Activated T-helper 17 cell treated with anti-CD3 and anti-CD28 coated beads, Interleukin-2, amount 50 U/mL, for 72 hours (primary cell): ENCODE measurements around the gene RAD54L. TPM values are rescaled to one million over a fixed set of nuclear protein-coding genes. Genes with fewer than 3 reads are reported as not detected.

Source experiments
- ATAC-seq: fragments of 150-1000 bp; cut with Tn5 transposase; replicated peaks from 2 replicates; pipeline ENCODE4 v1.10.0; 2021; ENCODE audit warnings: mild to moderate bottlenecking, moderate library complexity
- H3K27ac Mint-ChIP-seq: one replicate; pipeline ENCODE4 v1.8.0; 2022; ENCODE audit warnings: mixed read lengths
- H3K27me3 Mint-ChIP-seq: one replicate; pipeline ENCODE4 v1.8.0; 2022; ENCODE audit warnings: mixed read lengths
- H3K36me3 Mint-ChIP-seq: one replicate; pipeline ENCODE4 v1.8.0; 2022; ENCODE audit warnings: low read depth, mild to moderate bottlenecking, mixed read lengths
- H3K4me1 Mint-ChIP-seq: one replicate; pipeline ENCODE4 v1.8.0; 2022; ENCODE audit warnings: mixed read lengths
- H3K4me3 Mint-ChIP-seq: one replicate; pipeline ENCODE4 v1.8.0; 2022; ENCODE audit warnings: mild to moderate bottlenecking, mixed read lengths
- H3K9me3 Mint-ChIP-seq: one replicate; pipeline ENCODE4 v1.8.0; 2022; ENCODE audit warnings: mixed read lengths
- total RNA-seq, 2 donors: library from RNA; stranded (reverse); gene quantifications; one replicate each; pipeline ENCODE4 v1.2.3, GENCODE V29; 2022

Gene RAD54L
- total RNA-seq, result 10 to 100 TPM; 50.8 to 56.5 TPM

- no peaks in the 10 kb centered on the region for H3K27me3 Mint-ChIP-seq
- H3K36me3 Mint-ChIP-seq, result peaks cover 39% of the 10 kb centered on the region
- H3K27ac Mint-ChIP-seq, result peak within 1 kb of the TSS; percentile 92
- H3K4me1 Mint-ChIP-seq, result peaks cover 12% of the 10 kb centered on the region
- H3K9me3 Mint-ChIP-seq, result no peaks in the 10 kb centered on the region
- peak; percentile 95 for ATAC-seq
- H3K4me3 Mint-ChIP-seq, result peak within 1 kb of the TSS; percentile 95
Observed at GRCh38 chr1:46247436-46248121, at the start of gene RAD54L. Gene RAD54L (plus strand): TSS chr1:46247763. CDS start chr1:46248406, 643 bp downstream.

GRCh38 chr1:46197964-46198811 is 49.4 kb upstream of the RAD54L start, which contains the start of gene POMGNT1:
Gene POMGNT1 (minus strand): TSS chr1:46198434. CDS start chr1:46197821, 613 bp downstream.
- peak within 1 kb of the TSS; percentile 76 for H3K4me3 Mint-ChIP-seq
- H3K36me3 Mint-ChIP-seq, result peaks cover 17% of the 10 kb centered on the region
- H3K27ac Mint-ChIP-seq, result peak within 1 kb of the TSS; percentile 82
- H3K27me3 Mint-ChIP-seq, result peaks cover 3% of the 10 kb centered on the region
- peaks cover 4% of the 10 kb centered on the region for H3K4me1 Mint-ChIP-seq
- H3K9me3 Mint-ChIP-seq, result no peaks in the 10 kb centered on the region
- ATAC-seq, result peak; percentile 96

GRCh38 chr1:46199233-46199749 is 48.3 kb upstream of the RAD54L start:
- no peak overlapping the region for H3K27ac Mint-ChIP-seq
- peaks cover 14% of the 10 kb centered on the region for H3K36me3 Mint-ChIP-seq
- H3K27me3 Mint-ChIP-seq, result peaks cover 3% of the 10 kb centered on the region
- H3K4me1 Mint-ChIP-seq, result peaks cover 4% of the 10 kb centered on the region
- ATAC-seq, result no peak
- no peaks in the 10 kb centered on the region for H3K9me3 Mint-ChIP-seq
- H3K4me3 Mint-ChIP-seq, result peak overlapping the region; percentile 76

- peaks cover 3% of the 10 kb centered on the region for H3K27me3 Mint-ChIP-seq
- no peak overlapping the region for H3K27ac Mint-ChIP-seq
- no peaks in the 10 kb centered on the region for H3K4me1 Mint-ChIP-seq
- H3K9me3 Mint-ChIP-seq, result no peaks in the 10 kb centered on the region
- ATAC-seq, result no peak
- no peaks in the 10 kb centered on the region for H3K36me3 Mint-ChIP-seq
- peak overlapping the region; percentile 17 for H3K4me3 Mint-ChIP-seq
Observed at GRCh38 chr1:46203738-46204405, 43.7 kb upstream of the RAD54L start.

GRCh38 chr1:46204406-46204742 is 43.2 kb upstream of the RAD54L start:
- Mint-ChIP-seq H3K36me3 (no peaks in the 10 kb centered on the region), H3K9me3 (no peaks in the 10 kb centered on the region), H3K27me3 (peaks cover 3% of the 10 kb centered on the region), H3K4me1 (no peaks in the 10 kb centered on the region), H3K4me3 (peak overlapping the region; percentile 17), H3K27ac (no peak overlapping the region)
- ATAC-seq, result no peak

- Mint-ChIP-seq H3K4me3 (no peak overlapping the region), H3K36me3 (no peaks in the 10 kb centered on the region), H3K27me3 (peaks cover 3% of the 10 kb centered on the region), H3K27ac (no peak overlapping the region), H3K9me3 (no peaks in the 10 kb centered on the region), H3K4me1 (no peaks in the 10 kb centered on the region)
- ATAC-seq, result no peak
Observed at GRCh38 chr1:46205141-46205540, 42.4 kb upstream of the RAD54L start.

- peaks cover 3% of the 10 kb centered on the region for H3K27me3 Mint-ChIP-seq
- H3K27ac Mint-ChIP-seq, result no peak overlapping the region
- H3K9me3 Mint-ChIP-seq, result no peaks in the 10 kb centered on the region
- ATAC-seq, result no peak
- H3K4me1 Mint-ChIP-seq, result no peaks in the 10 kb centered on the region
- H3K4me3 Mint-ChIP-seq, result no peak overlapping the region
- H3K36me3 Mint-ChIP-seq, result no peaks in the 10 kb centered on the region
Observed at GRCh38 chr1:46205791-46206190, 41.8 kb upstream of the RAD54L start.

GRCh38 chr1:46206399-46206798 is 41.2 kb upstream of the RAD54L start:
- H3K27ac Mint-ChIP-seq, result no peak overlapping the region
- no peak for ATAC-seq
- H3K4me3 Mint-ChIP-seq, result no peak overlapping the region
- H3K27me3 Mint-ChIP-seq, result peaks cover 3% of the 10 kb centered on the region
- no peaks in the 10 kb centered on the region for H3K9me3 Mint-ChIP-seq
- no peaks in the 10 kb centered on the region for H3K36me3 Mint-ChIP-seq
- no peaks in the 10 kb centered on the region for H3K4me1 Mint-ChIP-seq

- no peak overlapping the region for H3K27ac Mint-ChIP-seq
- no peaks in the 10 kb centered on the region for H3K9me3 Mint-ChIP-seq
- no peaks in the 10 kb centered on the region for H3K36me3 Mint-ChIP-seq
- ATAC-seq, result no peak
- no peaks in the 10 kb centered on the region for H3K27me3 Mint-ChIP-seq
- no peaks in the 10 kb centered on the region for H3K4me1 Mint-ChIP-seq
- no peak overlapping the region for H3K4me3 Mint-ChIP-seq
Observed at GRCh38 chr1:46210561-46210960, 37.0 kb upstream of the RAD54L start.

- Mint-ChIP-seq H3K27me3 (no peaks in the 10 kb centered on the region), H3K4me1 (no peaks in the 10 kb centered on the region), H3K27ac (no peak overlapping the region), H3K9me3 (no peaks in the 10 kb centered on the region), H3K4me3 (no peak overlapping the region), H3K36me3 (no peaks in the 10 kb centered on the region)
- no peak for ATAC-seq
Observed at GRCh38 chr1:46211051-46211450, 36.5 kb upstream of the RAD54L start.

GRCh38 chr1:46215504-46215903 is 32.1 kb upstream of the RAD54L start:
- Mint-ChIP-seq H3K27me3 (peaks cover 3% of the 10 kb centered on the region), H3K27ac (no peak overlapping the region), H3K4me1 (no peaks in the 10 kb centered on the region), H3K4me3 (no peak overlapping the region), H3K9me3 (no peaks in the 10 kb centered on the region), H3K36me3 (no peaks in the 10 kb centered on the region)
- ATAC-seq, result no peak

- Mint-ChIP-seq H3K4me3 (no peak overlapping the region), H3K27me3 (peaks cover 3% of the 10 kb centered on the region), H3K9me3 (no peaks in the 10 kb centered on the region), H3K4me1 (no peaks in the 10 kb centered on the region), H3K27ac (no peak overlapping the region), H3K36me3 (no peaks in the 10 kb centered on the region)
- ATAC-seq, result no peak
Observed at GRCh38 chr1:46218443-46218842, 29.1 kb upstream of the RAD54L start.

- H3K27me3 Mint-ChIP-seq, result peaks cover 3% of the 10 kb centered on the region
- ATAC-seq, result no peak
- H3K4me1 Mint-ChIP-seq, result no peaks in the 10 kb centered on the region
- no peak overlapping the region for H3K27ac Mint-ChIP-seq
- no peaks in the 10 kb centered on the region for H3K36me3 Mint-ChIP-seq
- H3K9me3 Mint-ChIP-seq, result no peaks in the 10 kb centered on the region
- H3K4me3 Mint-ChIP-seq, result no peak overlapping the region
Observed at GRCh38 chr1:46219551-46220520, 27.7 kb upstream of the RAD54L start.
